NK-92 (cell line): ENCODE data around the gene CNTN5.

Experiments used
- DNase-seq: peaks from one replicate; lab custom pipeline; 2025; ENCODE audit not compliant: unreplicated experiment; lab: John Stamatoyannopoulos, UW

Gene CNTN5

GRCh38 chr11:99371257-99371656 lies 350.5 kb downstream of the CNTN5 start:
- no peak for DNase-seq

DNA sequence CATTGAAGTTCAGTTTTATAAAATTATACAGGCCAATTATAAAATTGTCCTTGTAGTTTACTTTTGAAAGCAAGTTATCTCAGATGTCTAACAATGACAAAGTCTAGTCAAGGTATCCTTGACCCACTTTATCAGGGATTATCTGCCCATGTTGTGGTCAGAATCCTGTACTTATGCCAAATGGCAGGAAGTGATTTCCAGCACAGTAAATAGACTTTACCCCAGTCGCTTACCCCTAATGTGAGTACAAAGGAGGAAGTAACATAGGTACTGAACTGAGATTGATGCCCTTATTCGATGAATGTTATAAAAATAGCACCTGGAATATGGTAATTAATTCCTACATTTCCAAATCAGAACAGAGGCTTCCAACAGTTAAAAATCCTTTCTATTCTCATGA lies 355.7 kb downstream of the CNTN5 start:
- DNase-seq, result no peak

GRCh38 chr11:99383648-99384245 lies 363.0 kb downstream of the CNTN5 start:
- no peak for DNase-seq

DNA sequence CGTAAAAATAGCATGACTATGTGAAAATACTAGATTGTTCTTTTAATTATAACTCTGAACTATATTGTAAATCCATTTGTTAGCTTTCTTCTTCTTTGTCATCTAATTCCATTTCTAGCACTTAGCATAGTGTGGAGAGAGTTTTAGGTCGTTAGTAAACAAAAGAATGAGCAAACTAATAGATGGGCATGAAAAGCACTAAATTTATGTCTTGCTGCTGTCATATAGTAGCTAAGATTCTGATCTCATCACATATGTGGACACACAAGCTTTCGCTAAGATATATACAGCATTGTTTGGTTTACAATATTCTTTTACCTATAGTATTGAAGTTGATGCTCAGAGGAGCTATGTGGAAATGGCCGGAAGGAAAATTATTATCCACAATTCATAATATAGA lies 370.5 kb downstream of the CNTN5 start:
- no peak for DNase-seq

GRCh38 chr11:99406345-99406744 lies 385.6 kb downstream of the CNTN5 start:
- DNase-seq, result no peak

DNA sequence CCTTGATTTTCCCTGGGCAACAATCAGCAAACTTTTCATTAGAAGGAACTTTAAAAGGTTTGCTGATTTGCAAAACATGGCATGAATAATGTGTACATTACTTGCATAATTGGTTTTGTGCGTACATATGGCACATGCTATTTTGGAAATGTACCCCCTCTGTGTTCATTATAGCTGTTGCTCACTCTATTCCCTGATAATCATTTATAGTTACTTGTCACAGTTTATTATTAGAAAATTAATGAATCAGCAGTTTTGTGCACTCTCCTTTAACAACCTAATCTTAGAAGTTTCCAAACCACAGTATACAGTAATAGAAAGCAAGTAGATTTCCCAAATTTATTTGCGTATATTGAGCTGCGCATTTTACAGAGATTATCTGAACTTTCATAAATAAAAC lies 389.9 kb downstream of the CNTN5 start:
- no peak for DNase-seq

DNA sequence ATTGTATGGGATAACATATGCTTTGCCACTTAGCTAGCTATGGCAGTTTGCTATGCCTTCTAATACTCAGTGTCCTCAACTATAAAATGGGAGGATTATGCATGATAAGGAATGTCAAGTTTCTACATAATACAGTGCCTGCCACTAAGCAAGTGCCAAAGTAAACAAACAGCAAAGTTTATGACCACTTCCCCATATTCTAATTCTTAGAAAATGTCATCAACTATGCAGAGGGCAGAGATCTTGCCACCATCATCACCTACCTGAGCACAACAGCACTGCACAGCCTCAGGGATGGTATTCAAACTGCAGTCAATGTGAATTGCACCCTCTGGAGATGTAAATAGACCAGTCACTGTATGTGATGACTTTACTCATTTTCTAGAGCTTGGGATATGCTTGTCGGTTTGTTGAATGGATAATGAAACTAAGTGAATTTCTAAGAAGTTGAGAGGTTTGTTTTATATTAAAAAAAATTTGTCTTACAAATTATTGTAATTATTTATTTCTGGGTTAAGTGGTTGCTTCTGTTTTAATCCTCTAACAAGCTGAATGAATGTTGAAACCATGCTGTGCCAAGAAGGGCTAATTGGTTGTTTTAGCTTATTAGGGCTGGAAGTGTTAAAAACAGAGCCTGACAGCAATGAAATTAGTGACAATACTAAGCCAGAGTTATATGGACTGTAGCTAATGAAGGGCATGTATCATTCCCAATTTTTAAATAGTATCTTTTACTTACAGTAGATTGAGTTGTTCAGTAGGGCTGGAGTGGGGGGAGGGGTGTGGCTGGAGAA lies 398.4 kb downstream of the CNTN5 start:
- DNase-seq, result no peak

DNA sequence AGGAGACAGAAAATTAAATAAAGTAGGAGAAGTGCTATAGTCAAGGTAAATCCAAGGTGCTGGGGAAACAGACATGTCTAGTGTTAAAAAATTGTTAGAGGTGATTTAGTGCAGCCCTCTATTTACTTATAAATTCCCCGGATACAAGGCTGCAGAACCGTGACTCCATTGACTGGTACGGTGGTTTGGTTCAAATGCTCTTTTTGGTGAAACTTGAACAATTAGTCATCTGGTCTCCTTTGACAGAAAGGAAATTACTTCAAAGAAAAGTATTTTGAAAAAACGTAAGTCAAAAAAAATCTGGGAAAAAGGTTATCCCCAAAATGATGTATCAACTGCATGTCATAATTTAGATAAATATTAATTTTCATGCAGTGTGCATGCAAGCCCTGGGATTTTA lies 399.2 kb downstream of the CNTN5 start:
- DNase-seq, result no peak

DNA sequence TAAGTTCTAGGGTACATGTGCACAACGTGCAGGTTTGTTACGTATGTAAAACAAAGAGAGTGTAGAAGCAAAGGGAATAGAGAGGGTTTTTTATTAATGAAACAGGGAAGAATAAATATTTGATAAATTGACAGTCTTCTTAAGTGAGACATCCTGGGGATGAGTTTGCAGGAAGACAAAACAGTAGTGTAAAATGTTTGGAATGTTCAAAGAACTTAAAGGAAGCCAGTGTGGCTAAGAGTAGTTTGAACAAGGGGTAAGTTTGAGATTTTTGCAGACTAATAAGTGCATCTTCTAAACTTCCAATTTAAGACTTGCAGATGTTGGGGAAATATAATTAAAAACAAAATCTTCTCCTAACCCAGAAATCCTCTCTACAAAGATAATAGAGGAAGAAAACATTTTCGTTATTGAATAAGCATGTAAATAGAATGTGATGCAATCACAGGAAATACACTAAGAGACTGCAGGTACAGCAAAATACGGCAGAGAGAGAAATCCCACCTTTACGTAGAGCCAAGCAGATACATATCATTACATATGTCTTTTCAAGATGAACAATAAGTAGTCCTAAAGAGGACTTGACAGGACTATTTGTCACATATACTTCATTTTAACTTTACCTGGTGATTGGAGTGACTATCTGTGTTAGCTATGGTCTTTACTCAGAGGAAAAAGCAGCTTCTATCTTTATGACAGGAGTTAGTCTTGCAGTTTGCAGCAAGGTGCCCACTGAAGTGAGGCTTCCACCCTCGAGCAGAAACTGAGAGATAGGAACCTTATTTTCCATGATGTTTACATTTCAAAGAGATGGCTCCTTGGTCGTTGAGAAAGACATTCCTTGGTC lies 402.1 kb downstream of the CNTN5 start:
- no peak for DNase-seq

DNA sequence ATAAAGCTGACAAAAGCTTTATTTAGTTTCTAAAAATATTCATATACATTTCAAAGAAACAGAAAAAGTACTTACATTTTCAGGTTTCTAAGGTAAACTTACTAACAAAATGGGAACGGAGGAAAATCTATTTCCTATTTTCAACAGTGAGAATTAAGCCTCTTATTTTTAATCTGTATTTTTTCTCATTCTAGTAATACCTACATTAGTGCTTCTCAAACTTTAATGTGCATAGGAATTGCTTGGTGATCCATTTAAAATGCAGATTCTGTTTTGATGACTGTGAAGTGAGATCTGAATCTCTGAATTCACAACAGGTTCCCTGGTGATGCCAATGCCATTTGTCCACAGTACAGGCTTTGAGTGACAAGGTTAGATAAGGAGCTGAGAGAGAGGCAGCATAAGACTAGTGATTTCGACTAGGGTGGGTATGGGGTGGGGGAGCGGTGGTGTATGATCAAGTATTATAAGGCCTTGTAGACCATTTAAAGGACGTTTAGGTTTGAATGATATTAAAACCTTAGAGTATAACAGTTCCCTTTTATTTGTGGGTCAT lies 402.8 kb downstream of the CNTN5 start:
- no peak for DNase-seq

DNA sequence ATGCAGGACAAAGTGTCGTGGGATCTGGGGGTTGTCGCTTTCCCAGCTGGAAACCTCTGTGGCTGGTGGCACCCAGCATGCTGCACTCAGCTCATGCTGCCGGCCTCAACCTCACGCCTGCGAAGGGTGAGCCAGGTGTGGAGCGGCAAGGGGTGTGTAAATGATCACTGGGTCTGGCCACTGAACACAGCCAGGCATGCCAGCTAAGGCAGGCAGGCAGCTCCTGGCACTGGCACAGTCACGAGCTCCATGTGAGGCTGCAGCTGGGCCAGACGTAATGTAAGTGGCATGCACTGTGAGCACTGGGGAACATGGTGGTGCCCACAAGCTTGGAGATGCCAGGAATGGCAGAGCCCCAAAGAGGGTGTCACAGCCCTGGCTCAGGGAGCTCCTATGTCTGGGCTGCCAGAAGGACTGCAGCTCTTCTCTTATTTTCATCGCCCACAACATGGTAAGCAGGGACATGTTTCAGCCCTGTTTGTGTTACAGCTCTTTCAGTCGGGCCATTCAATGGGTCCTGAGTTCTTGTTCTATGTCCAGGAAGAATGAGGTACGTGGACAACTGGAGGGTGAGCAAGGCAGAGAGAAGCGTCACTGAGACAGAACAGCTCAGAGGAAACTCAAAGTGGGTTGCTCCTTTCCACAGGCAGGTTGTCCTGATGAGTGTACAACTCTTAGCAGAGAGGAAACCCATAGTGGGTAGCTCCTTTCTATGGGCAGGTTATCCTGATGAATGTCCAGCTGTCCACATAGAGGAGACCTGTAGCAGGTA lies 403.8 kb downstream of the CNTN5 start:
- DNase-seq, result no peak

DNA sequence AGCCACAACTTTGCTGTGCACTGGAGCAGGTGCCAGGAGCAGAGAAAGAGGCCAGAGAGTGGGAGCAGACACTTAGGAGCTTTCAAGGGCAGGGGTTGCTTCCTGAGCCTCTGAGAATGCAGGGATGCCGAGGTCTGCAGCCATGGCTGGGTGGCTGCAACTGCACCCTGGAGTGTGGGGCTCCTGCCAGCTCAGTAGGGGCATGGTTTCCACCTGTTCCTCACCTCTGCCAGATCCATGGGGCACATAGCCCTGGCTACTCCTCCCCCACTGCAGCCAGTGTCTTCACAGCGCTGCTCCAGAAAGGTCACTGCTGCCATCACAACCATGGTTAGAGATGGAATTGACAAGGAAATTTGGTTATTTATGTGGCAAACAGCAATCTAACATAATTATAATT lies 404.8 kb downstream of the CNTN5 start:
- no peak for DNase-seq

DNA sequence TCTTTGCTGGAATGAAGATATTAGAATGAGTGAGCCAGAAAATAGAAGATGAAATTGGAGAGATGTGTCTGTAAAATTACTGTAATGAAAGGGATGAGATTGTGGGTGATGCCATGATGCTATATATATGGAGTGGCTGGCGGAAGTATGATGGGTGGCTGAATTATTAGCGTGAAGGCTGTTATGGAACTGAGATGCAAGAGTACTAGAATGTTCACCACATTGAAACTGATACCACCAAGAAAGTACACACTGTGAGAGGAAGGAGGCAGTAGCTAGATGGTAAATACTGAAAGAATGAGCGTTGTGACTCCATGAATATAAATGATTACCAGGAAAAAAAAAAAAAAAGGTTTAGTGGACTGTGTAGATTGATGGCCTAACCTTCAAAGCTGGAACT lies 411.9 kb downstream of the CNTN5 start:
- DNase-seq, result no peak

- DNase-seq, result no peak
Observed at GRCh38 chr11:99443276-99443675, 422.5 kb downstream of the CNTN5 start.

GRCh38 chr11:99446400-99446799 lies 425.7 kb downstream of the CNTN5 start:
- no peak for DNase-seq

DNA sequence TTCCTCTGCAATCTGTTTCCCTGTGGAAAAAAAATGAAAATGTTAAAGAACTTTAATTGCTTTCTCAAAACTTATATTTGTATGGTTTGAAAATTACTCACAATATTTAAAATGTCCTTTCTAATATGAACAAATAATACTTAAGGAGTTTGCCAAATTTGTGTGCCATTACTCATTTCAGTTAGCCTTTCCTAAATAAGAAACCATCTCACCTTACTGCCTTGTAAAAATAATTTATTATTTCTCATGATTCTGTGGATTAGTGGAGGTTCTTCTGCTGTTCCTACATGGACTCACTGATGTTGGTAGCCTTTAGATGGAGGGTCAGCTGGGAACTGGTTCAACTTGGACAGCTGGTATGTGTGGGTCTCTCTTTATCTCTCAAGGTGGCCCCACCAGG lies 428.6 kb downstream of the CNTN5 start:
- no peak for DNase-seq

DNA sequence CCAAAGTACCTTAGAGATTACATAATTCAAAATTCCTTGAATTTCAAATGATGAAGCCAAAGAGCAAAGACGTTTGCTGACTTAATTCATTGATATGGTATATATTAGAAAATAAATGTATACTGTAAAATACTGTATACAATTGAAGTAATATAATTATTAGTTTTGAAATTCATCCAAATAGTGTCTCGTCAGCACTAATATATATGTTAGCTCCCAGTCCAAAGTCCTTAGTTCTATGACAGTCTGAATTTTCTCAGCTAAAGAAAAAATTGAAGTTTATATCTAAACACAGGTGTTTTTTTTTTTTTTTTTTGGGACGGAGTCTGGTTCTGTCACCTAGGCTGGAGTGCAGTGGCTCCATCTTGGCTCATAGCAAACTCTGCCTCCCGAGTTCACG lies 431.3 kb downstream of the CNTN5 start:
- no peak for DNase-seq

- no peak for DNase-seq
Observed at GRCh38 chr11:99461913-99462312, 441.2 kb downstream of the CNTN5 start.

DNA sequence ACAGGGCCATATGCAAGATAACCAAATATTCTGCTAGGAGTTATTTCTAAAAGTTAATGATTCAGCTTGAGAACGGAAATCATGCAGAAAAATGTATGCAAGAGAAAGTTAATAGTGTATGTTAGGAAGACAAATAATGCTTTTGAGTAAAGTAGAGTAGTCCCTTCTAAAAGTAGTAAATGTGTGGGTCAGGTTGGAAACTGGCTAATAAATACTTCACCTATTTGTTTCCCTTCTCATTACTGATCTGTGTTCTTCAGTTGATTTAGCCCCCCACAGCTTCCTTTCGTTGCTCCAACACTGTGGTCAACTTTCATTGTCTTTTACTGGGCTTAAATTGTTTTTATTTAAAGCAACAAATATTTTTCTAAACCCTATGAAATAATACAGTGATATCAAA lies 444.2 kb downstream of the CNTN5 start:
- DNase-seq, result no peak

DNA sequence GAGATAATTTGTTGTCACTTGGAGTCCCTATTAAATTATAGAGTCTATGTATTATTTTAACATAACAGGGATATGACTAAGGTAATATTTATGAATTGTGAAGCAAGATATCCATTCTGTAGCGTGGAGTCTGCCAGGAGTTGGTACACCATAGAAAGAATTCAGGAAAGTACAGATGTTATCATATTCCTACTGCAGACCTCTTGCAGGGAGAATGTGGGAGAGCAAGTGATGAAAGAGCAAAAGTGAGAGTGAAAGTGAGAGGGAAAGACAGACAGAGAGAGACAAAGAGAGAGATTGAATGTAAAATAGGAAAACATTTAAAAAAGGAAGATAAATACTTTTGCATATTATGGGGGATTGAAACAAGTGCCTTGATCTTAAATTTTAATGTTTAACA lies 468.8 kb downstream of the CNTN5 start:
- DNase-seq, result no peak

GRCh38 chr11:99494065-99494464 lies 473.3 kb downstream of the CNTN5 start:
- no peak for DNase-seq
